OCI-LY3 (cell line): Measurements from ENCODE around the gene DENND2C.

ENCODE experiments used
- EZH2phosphoT487 ChIP-seq: fragments of 200-600 bp; shearing (Covaris generic); IDR thresholded peaks from 2 replicates; pipeline ENCODE4 v1.6.1; 2018; ENCODE audit warnings: antibody characterized with exemption, mixed run types, low read depth
- TF ChIP-seq, protein P1 (sequence below): fragments of 200-600, 300-600 bp; sonication (generic); IDR thresholded peaks from 2 replicates; pipeline ENCODE4 v1.5.1; 2014; ENCODE audit warnings: antibody characterized with exemption, low read length, low read depth

DNA sequence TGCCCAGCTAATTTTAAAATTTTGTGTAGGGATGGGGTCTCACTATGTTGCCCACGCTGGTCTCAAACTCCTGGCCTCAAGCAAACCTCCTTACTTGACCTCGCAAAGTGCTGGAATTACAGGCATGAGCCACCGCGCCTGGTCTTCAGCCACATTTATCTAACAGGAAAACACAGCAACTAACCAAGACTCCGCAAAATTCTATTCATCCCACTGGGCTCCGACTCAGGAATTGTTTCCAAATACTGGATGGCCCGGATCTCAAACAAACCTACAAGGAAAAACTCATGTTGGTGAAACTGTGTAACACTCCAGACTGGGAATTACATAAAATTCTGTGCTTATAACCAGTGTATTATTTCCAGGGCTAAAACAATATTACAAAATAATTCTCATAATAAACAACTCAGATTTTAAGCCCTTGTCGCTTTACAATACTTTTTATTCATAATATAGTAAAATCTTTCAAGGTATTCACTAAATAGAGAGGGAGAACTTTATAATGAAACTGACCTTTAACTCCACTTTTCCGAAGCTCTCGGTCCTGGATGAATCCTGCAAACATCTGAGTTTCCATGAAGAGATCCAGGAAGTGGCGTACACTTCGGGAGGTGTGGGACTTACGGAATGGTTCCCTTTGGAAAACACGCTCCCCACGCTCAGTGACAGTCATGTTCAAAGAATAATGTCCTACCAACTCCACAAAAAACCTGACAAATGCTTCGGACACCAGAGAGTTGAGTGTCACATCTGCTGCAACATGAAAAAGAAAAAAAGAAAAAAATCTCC is 82.5 kb downstream of the DENND2C start:
- no peak for TF ChIP-seq EZH2phosphoT487
- TF ChIP-seq, protein P1, sequence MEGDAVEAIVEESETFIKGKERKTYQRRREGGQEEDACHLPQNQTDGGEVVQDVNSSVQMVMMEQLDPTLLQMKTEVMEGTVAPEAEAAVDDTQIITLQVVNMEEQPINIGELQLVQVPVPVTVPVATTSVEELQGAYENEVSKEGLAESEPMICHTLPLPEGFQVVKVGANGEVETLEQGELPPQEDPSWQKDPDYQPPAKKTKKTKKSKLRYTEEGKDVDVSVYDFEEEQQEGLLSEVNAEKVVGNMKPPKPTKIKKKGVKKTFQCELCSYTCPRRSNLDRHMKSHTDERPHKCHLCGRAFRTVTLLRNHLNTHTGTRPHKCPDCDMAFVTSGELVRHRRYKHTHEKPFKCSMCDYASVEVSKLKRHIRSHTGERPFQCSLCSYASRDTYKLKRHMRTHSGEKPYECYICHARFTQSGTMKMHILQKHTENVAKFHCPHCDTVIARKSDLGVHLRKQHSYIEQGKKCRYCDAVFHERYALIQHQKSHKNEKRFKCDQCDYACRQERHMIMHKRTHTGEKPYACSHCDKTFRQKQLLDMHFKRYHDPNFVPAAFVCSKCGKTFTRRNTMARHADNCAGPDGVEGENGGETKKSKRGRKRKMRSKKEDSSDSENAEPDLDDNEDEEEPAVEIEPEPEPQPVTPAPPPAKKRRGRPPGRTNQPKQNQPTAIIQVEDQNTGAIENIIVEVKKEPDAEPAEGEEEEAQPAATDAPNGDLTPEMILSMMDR = no peak
